Measurements from ENCODE around the gene MTUS2.

Gene MTUS2

GRCh38 chr13:29458419-29458818, 638.3 kb downstream of the MTUS2 start:
- Mint-ChIP-seq H3K27ac (no peak overlapping the region), H3K4me1 (no peaks in the 10 kb centered on the region), H3K4me3 (no peak overlapping the region), H3K36me3 (ENCODE audit: low read depth) (no peaks in the 10 kb centered on the region), H3K27me3 (ENCODE audit: low read depth, poor library complexity) (peaks cover 5% of the 10 kb centered on the region), H3K9me3 (no peaks in the 10 kb centered on the region)
- TF ChIP-seq CTCF (IDR thresholded peaks at IDR 0.05): no peak
- no peak for DNase-seq

GRCh38 chr13:29459813-29460355, 639.7 kb downstream of the MTUS2 start:
- DNase-seq: no peak
- Mint-ChIP-seq H3K9me3 (no peaks in the 10 kb centered on the region), H3K36me3 (ENCODE audit: low read depth) (no peaks in the 10 kb centered on the region), H3K27ac (no peak overlapping the region), H3K27me3 (ENCODE audit: low read depth, poor library complexity) (no peaks in the 10 kb centered on the region), H3K4me3 (no peak overlapping the region), H3K4me1 (no peaks in the 10 kb centered on the region)
- no peak for TF ChIP-seq CTCF (IDR thresholded peaks at IDR 0.05)

GRCh38 chr13:29464105-29464679, 644.1 kb downstream of the MTUS2 start:
- no peaks in the 10 kb centered on the region for H3K9me3 Mint-ChIP-seq
- no peak overlapping the region for H3K27ac Mint-ChIP-seq
- H3K27me3 Mint-ChIP-seq (ENCODE audit: low read depth, poor library complexity): no peaks in the 10 kb centered on the region
- no peak overlapping the region for H3K4me3 Mint-ChIP-seq
- H3K36me3 Mint-ChIP-seq (ENCODE audit: low read depth): no peaks in the 10 kb centered on the region
- no peak for TF ChIP-seq CTCF (IDR thresholded peaks at IDR 0.05)
- H3K4me1 Mint-ChIP-seq: no peaks in the 10 kb centered on the region
- DNase-seq: no peak

- H3K4me3 Mint-ChIP-seq: no peak overlapping the region
- H3K9me3 Mint-ChIP-seq: no peaks in the 10 kb centered on the region
- H3K27me3 Mint-ChIP-seq (ENCODE audit: low read depth, poor library complexity): peaks cover 3% of the 10 kb centered on the region
- TF ChIP-seq CTCF (IDR thresholded peaks at IDR 0.05): no peak
- DNase-seq: no peak
- no peak overlapping the region for H3K27ac Mint-ChIP-seq
- no peaks in the 10 kb centered on the region for H3K36me3 Mint-ChIP-seq (ENCODE audit: low read depth)
- no peaks in the 10 kb centered on the region for H3K4me1 Mint-ChIP-seq
Observed at GRCh38 chr13:29465741-29466293, 645.7 kb downstream of the MTUS2 start.

GRCh38 chr13:29471551-29471950, 651.4 kb downstream of the MTUS2 start:
- Mint-ChIP-seq H3K4me3 (no peak overlapping the region), H3K4me1 (no peaks in the 10 kb centered on the region), H3K27ac (no peak overlapping the region), H3K36me3 (ENCODE audit: low read depth) (no peaks in the 10 kb centered on the region), H3K9me3 (no peaks in the 10 kb centered on the region), H3K27me3 (ENCODE audit: low read depth, poor library complexity) (peaks cover 7% of the 10 kb centered on the region)
- DNase-seq: no peak
- no peak for TF ChIP-seq CTCF (IDR thresholded peaks at IDR 0.05)
